ENCODE results near the gene ACADSB. TPM values are rescaled to one million over a fixed set of nuclear protein-coding genes. Genes with fewer than 3 reads are reported as not detected.

Gene ACADSB
- 7.5 and 8.4 TPM in 2 replicates for total RNA-seq

GRCh38 chr10:123008355-123009104 lies at the start of gene ACADSB, which contains the start of gene IKZF5:
Gene ACADSB (plus strand): TSS chr10:123009006. CDS start chr10:123009030, 24 bp downstream.
Gene IKZF5 (minus strand): TSS chr10:123008795. CDS start chr10:122998625, 10,170 bp downstream.

DNA sequence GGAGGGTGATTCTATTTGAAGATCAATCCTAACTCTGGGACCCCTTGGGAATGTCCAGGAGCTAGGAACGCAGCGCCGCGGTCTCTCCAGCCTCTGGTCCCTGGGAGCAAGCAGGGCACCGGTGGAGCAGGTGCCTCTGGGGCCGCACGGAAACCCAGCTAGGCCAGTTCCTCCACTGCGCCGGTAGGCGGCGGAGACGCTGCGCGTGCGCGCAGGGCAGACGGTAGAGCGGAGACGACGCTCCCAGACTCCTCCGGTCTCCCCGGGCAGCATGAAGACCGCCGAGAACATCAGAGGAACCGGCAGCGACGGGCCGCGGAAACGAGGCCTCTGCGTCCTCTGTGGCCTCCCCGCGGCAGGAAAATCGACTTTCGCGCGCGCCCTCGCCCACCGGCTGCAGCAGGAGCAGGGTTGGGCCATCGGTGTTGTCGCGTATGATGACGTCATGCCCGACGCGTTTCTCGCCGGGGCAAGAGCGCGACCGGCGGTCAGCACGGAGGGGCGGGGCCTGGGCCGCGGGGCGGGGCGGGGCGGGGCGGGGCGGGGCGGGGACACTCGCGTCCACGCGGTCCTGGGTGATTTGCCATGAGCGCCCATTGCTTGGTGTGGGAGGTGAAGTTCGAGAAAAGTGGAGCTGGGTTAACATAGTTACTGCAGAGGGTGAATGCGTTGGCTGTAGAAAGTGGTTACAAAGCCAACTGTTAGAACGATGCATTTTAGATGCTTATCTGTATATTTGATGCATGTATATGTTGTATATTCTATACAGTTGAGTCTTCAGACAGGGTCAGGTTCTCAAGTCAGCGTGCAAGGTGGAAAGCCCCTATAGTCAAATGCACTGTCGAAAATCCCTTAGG lies 28.4 kb upstream of the ACADSB start, which contains the start of gene PSTK:
Gene PSTK (plus strand): TSS at position 193 of the 857 bp plus-strand sequence. CDS start 79 bp downstream, at position 272.

Other genes with a start within 250 kb of the ACADSB start
- 0.32 TPM in 1 of 2 replicates, not detected in the other for gene CUZD1, start 163.1 kb upstream of the ACADSB start, total RNA-seq
- gene FAM24B, start 129.4 kb upstream of the ACADSB start, total RNA-seq, result 1.9 and 4.1 TPM in 2 replicates
- gene FAM24A, start 98.4 kb upstream of the ACADSB start, total RNA-seq, result not detected in 2 replicates
- 8.1 and 8.9 TPM in 2 replicates for gene C10orf88, start 54.8 kb upstream of the ACADSB start, total RNA-seq
- gene PSTK, start 28.6 kb upstream of the ACADSB start, total RNA-seq, result 1.3 and 1.6 TPM in 2 replicates
- gene IKZF5, start 211 bp upstream of the ACADSB start, total RNA-seq, result 6.8 and 7.2 TPM in 2 replicates
- gene HMX3, start 127.0 kb downstream of the ACADSB start, total RNA-seq, result not detected in 2 replicates
- not detected in 2 replicates for gene HMX2, start 139.1 kb downstream of the ACADSB start, total RNA-seq
- gene BUB3, start 145.4 kb downstream of the ACADSB start, total RNA-seq, result 127 and 132 TPM in 2 replicates

All from hair follicle dermal papilla cell (primary cell).